Measurements from ENCODE around the gene BNIP2.

The BNIP2 gene

DNA sequence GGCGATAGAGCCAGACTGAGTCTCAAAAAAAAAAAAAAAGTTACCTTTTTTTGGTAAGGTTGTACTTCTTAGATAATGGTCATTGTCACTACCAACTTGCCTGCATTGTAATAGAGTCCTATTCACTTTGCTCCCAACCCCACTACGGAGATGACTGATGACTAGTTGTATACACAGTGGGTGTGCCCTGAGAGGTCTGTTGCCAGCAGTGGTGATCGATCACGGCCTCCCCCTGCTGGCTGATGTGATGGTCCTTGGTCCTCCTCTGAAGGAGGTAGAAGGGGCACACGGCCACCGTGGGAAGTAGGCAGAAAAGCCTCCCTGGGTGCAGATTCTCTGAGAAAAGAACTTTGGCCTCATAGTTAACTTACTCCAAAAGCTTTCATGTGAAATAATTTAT, 66.8 kb downstream of the BNIP2 start:
- DNase-seq (ENCODE audit: low read depth), result peak; percentile 63
- TF ChIP-seq CTCF (conservative IDR thresholded peaks at IDR 0.05; ENCODE audit: control insufficient read depth, insufficient read depth, low read depth, low read length), result peak; percentile 55
- H3K4me3 ChIP-seq (ENCODE audit: control insufficient read depth, low read depth, low read length), result no peak overlapping the region

DNA sequence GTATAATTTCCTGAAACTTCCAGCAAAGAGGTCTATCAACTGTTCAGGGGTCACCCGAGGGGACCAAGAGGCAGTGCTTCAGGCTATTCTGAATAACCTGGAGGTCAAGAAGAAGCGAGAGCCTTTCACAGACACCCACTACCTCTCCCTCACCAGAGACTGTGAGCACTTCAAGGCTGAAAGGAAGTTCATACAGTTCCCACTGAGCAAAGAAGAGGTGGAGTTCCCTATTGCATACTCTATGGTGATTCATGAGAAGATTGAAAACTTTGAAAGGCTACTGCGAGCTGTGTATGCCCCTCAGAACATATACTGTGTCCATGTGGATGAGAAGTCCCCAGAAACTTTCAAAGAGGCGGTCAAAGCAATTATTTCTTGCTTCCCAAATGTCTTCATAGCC, 70.7 kb downstream of the BNIP2 start:
- no peak overlapping the region for H3K4me3 ChIP-seq (ENCODE audit: control insufficient read depth, low read depth, low read length)
- no peak for TF ChIP-seq CTCF (conservative IDR thresholded peaks at IDR 0.05; ENCODE audit: control insufficient read depth, insufficient read depth, low read depth, low read length)
- DNase-seq (ENCODE audit: low read depth), result no peak

GRCh38 chr15:59616379-59616778, 72.7 kb downstream of the BNIP2 start:
- TF ChIP-seq CTCF (conservative IDR thresholded peaks at IDR 0.05; ENCODE audit: control insufficient read depth, insufficient read depth, low read depth, low read length), result no peak
- no peak for DNase-seq (ENCODE audit: low read depth)
- H3K4me3 ChIP-seq (ENCODE audit: control insufficient read depth, low read depth, low read length), result no peak overlapping the region

- no peak for DNase-seq (ENCODE audit: low read depth)
- no peak for TF ChIP-seq CTCF (conservative IDR thresholded peaks at IDR 0.05; ENCODE audit: control insufficient read depth, insufficient read depth, low read depth, low read length)
- no peak overlapping the region for H3K4me3 ChIP-seq (ENCODE audit: control insufficient read depth, low read depth, low read length)
These were observed 73.5 kb downstream of the BNIP2 start for GRCh38 chr15:59615661-59616060.

- DNase-seq (ENCODE audit: low read depth), result no peak
- no peak for TF ChIP-seq CTCF (conservative IDR thresholded peaks at IDR 0.05; ENCODE audit: control insufficient read depth, insufficient read depth, low read depth, low read length)
These were observed 75.0 kb downstream of the BNIP2 start for GRCh38 chr15:59614153-59614552.

DNA sequence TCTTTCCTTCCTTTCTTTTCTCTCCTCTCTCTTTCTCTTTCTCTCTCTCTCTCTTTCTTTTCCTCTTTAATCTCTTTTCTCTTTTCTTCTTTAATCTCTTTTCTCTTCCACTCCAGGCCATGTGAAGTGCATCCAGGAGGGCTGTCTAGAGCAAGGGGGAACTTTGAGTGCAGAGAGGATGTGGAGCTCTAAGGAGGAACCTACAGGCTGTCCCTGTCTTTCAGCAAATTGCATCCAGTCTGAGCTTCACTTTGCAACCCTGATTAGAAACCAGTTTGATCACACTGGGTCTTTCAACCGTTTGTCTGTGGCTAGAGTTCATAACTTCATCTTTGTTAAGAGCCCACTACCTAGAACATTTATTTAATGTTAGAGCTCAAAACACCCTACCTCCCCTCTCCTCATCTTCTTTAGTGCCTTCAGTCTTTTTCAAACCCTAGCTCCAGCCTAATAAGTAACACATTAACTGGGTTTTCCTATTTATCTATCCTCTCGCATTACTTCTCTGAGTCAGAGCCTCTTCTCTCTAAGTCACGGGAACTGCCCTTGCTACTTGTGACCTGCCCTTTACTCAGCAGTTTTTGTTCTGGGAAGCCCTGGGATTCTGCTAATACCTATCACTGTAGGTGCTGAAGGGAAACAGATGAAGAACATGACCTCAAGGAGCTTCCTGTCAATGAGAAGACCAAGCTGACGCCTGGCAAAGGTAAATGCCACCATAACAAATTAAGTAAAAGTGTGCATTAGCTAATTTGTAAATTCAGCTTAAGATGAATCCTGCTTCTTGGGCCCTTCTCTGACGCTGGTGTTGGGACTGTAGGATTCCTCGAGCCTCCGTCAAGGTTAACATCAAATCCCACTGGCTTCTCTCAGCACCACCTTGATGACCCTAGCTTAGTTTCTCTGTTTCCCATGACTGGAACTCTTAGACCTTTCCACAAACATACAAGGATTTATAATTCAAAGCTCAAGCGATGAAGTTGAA, 77.6 kb downstream of the BNIP2 start, which contains the start of gene GCNT3:
TSS of gene GCNT3 (plus strand) at position 508 of the 985 bp plus-strand sequence. CDS start 6,456 bp downstream, outside the sequence.
- peak; percentile 61 for DNase-seq (ENCODE audit: low read depth)
- TF ChIP-seq CTCF (conservative IDR thresholded peaks at IDR 0.05; ENCODE audit: control insufficient read depth, insufficient read depth, low read depth, low read length), result no peak
- no peak within 1 kb of the TSS for H3K4me3 ChIP-seq (ENCODE audit: control insufficient read depth, low read depth, low read length)

More at GRCh38 chr15:59614153-59614552, 75.0 kb downstream of the BNIP2 start:
- no peak overlapping the region for H3K4me3 ChIP-seq (ENCODE audit: control insufficient read depth, low read depth, low read length)

All from fibroblast of mammary gland (primary cell).